Body of pancreas (tissue), 4 donors: Measurements from ENCODE around the gene FHL2.

ENCODE experiments used
- CTCF ChIP-seq, 7 experiments: fragments of 450-650 bp in 4 of 7; fragments of 200-600 bp in 3 of 7; sonication (generic) in 3 of 7; IDR thresholded peaks; one replicate each; pipeline ENCODE4 v1.5.1; 2016 to 2019; ENCODE audit warnings: antibody characterized with exemption in 7 of 7
- POLR2A ChIP-seq, 3 donors: fragments of 450-650 bp; IDR thresholded peaks; one replicate each; pipeline ENCODE4 v1.6.1; 2016; ENCODE audit warnings: antibody characterized with exemption in 3 of 3, mild to moderate bottlenecking in 2 of 3

- TF ChIP-seq CTCF (IDR thresholded peaks at IDR 0.05) (no peak), POLR2A (IDR thresholded peaks at IDR 0.05) (no peak)
Observed at GRCh38 chr2:105438104-105438929, 39.5 kb upstream of the FHL2 start.
